Measurements from ENCODE around the gene BEAN1. TPM values are rescaled to one million over a fixed set of nuclear protein-coding genes. Genes with fewer than 3 reads are reported as not detected.
A peak's percentile ranks its signal among the peaks of the same experiment; 100 is the strongest.
"Not testable (repeated sequence)": the region's sequence is repeated elsewhere in the genome, so short reads cannot be mapped to it uniquely, and the experiment has no call there.

Gene BEAN1
- total RNA-seq, 2 donors from 2014 or later = not detected

- H3K36me3 Mint-ChIP-seq (ENCODE audit: low read depth) = no peaks in the 10 kb centered on the region
- no peaks in the 10 kb centered on the region for H3K9me3 Mint-ChIP-seq
- no peak overlapping the region for H3K27ac Mint-ChIP-seq
- H3K4me3 Mint-ChIP-seq = no peak overlapping the region
- ATAC-seq (replicated peaks) = no peak
- H3K4me1 Mint-ChIP-seq = no peaks in the 10 kb centered on the region
- peaks cover 13% of the 10 kb centered on the region for H3K27me3 Mint-ChIP-seq
These were observed 12.1 kb downstream of the BEAN1 start for GRCh38 chr16:66439051-66439730.

- H3K27me3 Mint-ChIP-seq = peaks cover 13% of the 10 kb centered on the region
These were observed 13.2 kb downstream of the BEAN1 start for GRCh38 chr16:66440271-66440802.

GRCh38 chr16:66440970-66441369 lies 13.9 kb downstream of the BEAN1 start:
- Mint-ChIP-seq H3K36me3 (ENCODE audit: low read depth) (no peaks in the 10 kb centered on the region), H3K4me3 (no peak overlapping the region), H3K27ac (no peak overlapping the region), H3K9me3 (no peaks in the 10 kb centered on the region), H3K27me3 (peaks cover 17% of the 10 kb centered on the region), H3K4me1 (no peaks in the 10 kb centered on the region)
- no peak for ATAC-seq (replicated peaks)

More at GRCh38 chr16:66440271-66440802, 13.2 kb downstream of the BEAN1 start:
- ATAC-seq (replicated peaks) = no peak
- Mint-ChIP-seq H3K9me3 (no peaks in the 10 kb centered on the region), H3K36me3 (ENCODE audit: low read depth) (no peaks in the 10 kb centered on the region), H3K27ac (no peak overlapping the region), H3K4me1 (no peaks in the 10 kb centered on the region), H3K4me3 (no peak overlapping the region)

- no peak for ATAC-seq (replicated peaks)
- Mint-ChIP-seq H3K9me3 (no peaks in the 10 kb centered on the region), H3K4me3 (no peak overlapping the region), H3K4me1 (no peaks in the 10 kb centered on the region), H3K36me3 (ENCODE audit: low read depth) (no peaks in the 10 kb centered on the region), H3K27ac (no peak overlapping the region), H3K27me3 (peaks cover 20% of the 10 kb centered on the region)
These were observed 14.7 kb downstream of the BEAN1 start for GRCh38 chr16:66441586-66442375.

- H3K4me3 Mint-ChIP-seq = no peak overlapping the region
- H3K9me3 Mint-ChIP-seq = no peaks in the 10 kb centered on the region
- ATAC-seq (replicated peaks) = no peak
- no peaks in the 10 kb centered on the region for H3K36me3 Mint-ChIP-seq (ENCODE audit: low read depth)
- H3K27ac Mint-ChIP-seq = no peak overlapping the region
- peaks cover 20% of the 10 kb centered on the region for H3K27me3 Mint-ChIP-seq
- no peaks in the 10 kb centered on the region for H3K4me1 Mint-ChIP-seq
These were observed 15.6 kb downstream of the BEAN1 start for GRCh38 chr16:66442502-66443268.

GRCh38 chr16:66443269-66443652 lies 16.2 kb downstream of the BEAN1 start:
- H3K4me1 Mint-ChIP-seq = no peaks in the 10 kb centered on the region
- no peak for ATAC-seq (replicated peaks)
- no peak overlapping the region for H3K4me3 Mint-ChIP-seq
- peaks cover 20% of the 10 kb centered on the region for H3K27me3 Mint-ChIP-seq
- no peak overlapping the region for H3K27ac Mint-ChIP-seq
- H3K9me3 Mint-ChIP-seq = no peaks in the 10 kb centered on the region
- no peaks in the 10 kb centered on the region for H3K36me3 Mint-ChIP-seq (ENCODE audit: low read depth)

- Mint-ChIP-seq H3K9me3 (no peaks in the 10 kb centered on the region), H3K4me1 (no peaks in the 10 kb centered on the region), H3K36me3 (ENCODE audit: low read depth) (no peaks in the 10 kb centered on the region), H3K27ac (no peak overlapping the region), H3K4me3 (no peak overlapping the region), H3K27me3 (peaks cover 16% of the 10 kb centered on the region)
- no peak for ATAC-seq (replicated peaks)
These were observed 17.0 kb downstream of the BEAN1 start for GRCh38 chr16:66444049-66444481.

GRCh38 chr16:66446737-66447136 lies 19.6 kb downstream of the BEAN1 start:
- Mint-ChIP-seq H3K4me3 (no peak overlapping the region), H3K27me3 (peaks cover 7% of the 10 kb centered on the region), H3K27ac (no peak overlapping the region), H3K4me1 (no peaks in the 10 kb centered on the region), H3K36me3 (ENCODE audit: low read depth) (no peaks in the 10 kb centered on the region), H3K9me3 (no peaks in the 10 kb centered on the region)
- no peak for ATAC-seq (replicated peaks)

GRCh38 chr16:66447491-66447890 lies 20.4 kb downstream of the BEAN1 start:
- no peaks in the 10 kb centered on the region for H3K9me3 Mint-ChIP-seq
- peaks cover 7% of the 10 kb centered on the region for H3K27me3 Mint-ChIP-seq
- no peak overlapping the region for H3K27ac Mint-ChIP-seq
- ATAC-seq (replicated peaks) = no peak
- H3K4me1 Mint-ChIP-seq = no peaks in the 10 kb centered on the region
- no peaks in the 10 kb centered on the region for H3K36me3 Mint-ChIP-seq (ENCODE audit: low read depth)
- H3K4me3 Mint-ChIP-seq = no peak overlapping the region

- H3K4me3 Mint-ChIP-seq = no peak overlapping the region
- ATAC-seq (replicated peaks) = no peak
These were observed 24.5 kb downstream of the BEAN1 start for GRCh38 chr16:66451548-66451947.

GRCh38 chr16:66453230-66453629 lies 26.1 kb downstream of the BEAN1 start:
- H3K27me3 Mint-ChIP-seq; ATAC-seq (replicated peaks); H3K36me3 Mint-ChIP-seq (ENCODE audit: low read depth); H3K4me1 Mint-ChIP-seq; H3K4me3 Mint-ChIP-seq; H3K9me3 Mint-ChIP-seq: not testable (repeated sequence)
- peak overlapping the region; percentile 9 for H3K27ac Mint-ChIP-seq

More at GRCh38 chr16:66451548-66451947, 24.5 kb downstream of the BEAN1 start:
- no peaks in the 10 kb centered on the region for H3K9me3 Mint-ChIP-seq
- H3K4me1 Mint-ChIP-seq = no peaks in the 10 kb centered on the region
- no peak overlapping the region for H3K27ac Mint-ChIP-seq
- no peaks in the 10 kb centered on the region for H3K36me3 Mint-ChIP-seq (ENCODE audit: low read depth)
- H3K27me3 Mint-ChIP-seq = no peaks in the 10 kb centered on the region

- Mint-ChIP-seq H3K4me1 (no peaks in the 10 kb centered on the region), H3K36me3 (ENCODE audit: low read depth) (no peaks in the 10 kb centered on the region), H3K27ac (no peak overlapping the region), H3K27me3 (peaks cover 12% of the 10 kb centered on the region), H3K4me3 (no peak overlapping the region), H3K9me3 (no peaks in the 10 kb centered on the region)
- ATAC-seq (replicated peaks) = no peak
These were observed 27.7 kb downstream of the BEAN1 start for GRCh38 chr16:66454751-66455150.

GRCh38 chr16:66455970-66456369 lies 28.9 kb downstream of the BEAN1 start:
- Mint-ChIP-seq H3K27ac (no peak overlapping the region), H3K4me3 (no peak overlapping the region), H3K4me1 (no peaks in the 10 kb centered on the region), H3K9me3 (no peaks in the 10 kb centered on the region), H3K36me3 (ENCODE audit: low read depth) (no peaks in the 10 kb centered on the region), H3K27me3 (peaks cover 16% of the 10 kb centered on the region)
- no peak for ATAC-seq (replicated peaks)

GRCh38 chr16:66457888-66458287 lies 30.8 kb downstream of the BEAN1 start:
- no peak for ATAC-seq (replicated peaks)
- H3K4me3 Mint-ChIP-seq = no peak overlapping the region
- H3K27ac Mint-ChIP-seq = no peak overlapping the region
- H3K4me1 Mint-ChIP-seq = no peaks in the 10 kb centered on the region
- peaks cover 19% of the 10 kb centered on the region for H3K27me3 Mint-ChIP-seq
- H3K36me3 Mint-ChIP-seq (ENCODE audit: low read depth) = no peaks in the 10 kb centered on the region
- no peaks in the 10 kb centered on the region for H3K9me3 Mint-ChIP-seq
